ENCODE results near the gene KLK2. TPM values are rescaled to one million over a fixed set of nuclear protein-coding genes. Genes with fewer than 3 reads are reported as not detected.

Gene KLK2
- polyA plus RNA-seq, 1 donor (not counting 4 experiments of a cell fraction or from before 2014, with no cell fraction given) = 0.07 TPM

DNA sequence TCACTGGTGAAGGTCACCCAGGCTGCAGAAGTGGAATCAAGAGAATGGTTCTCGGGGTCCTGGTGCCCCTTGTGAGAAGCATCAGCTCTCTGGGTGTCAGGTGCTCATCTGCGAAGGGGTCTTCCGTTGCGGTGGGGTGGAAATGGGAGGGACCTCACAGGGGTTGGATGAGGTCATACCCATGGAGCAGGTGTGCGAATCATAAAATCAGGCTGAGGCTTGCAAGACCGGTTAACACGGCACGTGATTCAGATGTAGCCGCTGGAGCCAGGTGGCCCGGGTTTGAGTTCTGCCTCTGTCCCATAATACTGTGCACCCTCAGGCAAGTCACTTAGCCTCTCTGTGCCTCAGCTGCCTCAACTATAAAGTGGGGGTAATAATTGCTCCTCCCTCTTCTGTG, 35.9 kb upstream of the KLK2 start:
- peaks cover 20% of the 10 kb centered on the region for H3K4me1 ChIP-seq (ENCODE audit: control insufficient read depth, extremely low read depth, insufficient read depth, low read length)
- H3K36me3 ChIP-seq (ENCODE audit: control insufficient read depth in 2 of 2, extremely low read depth in 1 of 2, insufficient read depth in 2 of 2, low read length in 2 of 2) = no peaks in the 10 kb centered on the region
- H2AFZ ChIP-seq (ENCODE audit: control insufficient read depth, low read length) = no peak overlapping the region
- dilution Hi-C loops (cut with MboI; ENCODE audit: extremely low pct_ligation_motif_present, low sequenced_read_pairs) = no loop called here
- FAIRE-seq (no peak), DNase-seq (ENCODE audit: low read depth, low spot score) (peak; percentile 52)
- no peaks in the 10 kb centered on the region for H3K9me1 ChIP-seq (ENCODE audit: control insufficient read depth, extremely low read depth, insufficient read depth, low read length)
- H3K79me2 ChIP-seq (ENCODE audit: control insufficient read depth, insufficient read depth, low read length) = no peaks in the 10 kb centered on the region
- no peak overlapping the region for H3K4me2 ChIP-seq (ENCODE audit: control insufficient read depth, extremely low read depth, insufficient read depth, low read depth, low read length)
- no peak for TF ChIP-seq EZH2 (IDR thresholded peaks at IDR 0.05; ENCODE audit: low read length)
- TF ChIP-seq, protein P1, sequence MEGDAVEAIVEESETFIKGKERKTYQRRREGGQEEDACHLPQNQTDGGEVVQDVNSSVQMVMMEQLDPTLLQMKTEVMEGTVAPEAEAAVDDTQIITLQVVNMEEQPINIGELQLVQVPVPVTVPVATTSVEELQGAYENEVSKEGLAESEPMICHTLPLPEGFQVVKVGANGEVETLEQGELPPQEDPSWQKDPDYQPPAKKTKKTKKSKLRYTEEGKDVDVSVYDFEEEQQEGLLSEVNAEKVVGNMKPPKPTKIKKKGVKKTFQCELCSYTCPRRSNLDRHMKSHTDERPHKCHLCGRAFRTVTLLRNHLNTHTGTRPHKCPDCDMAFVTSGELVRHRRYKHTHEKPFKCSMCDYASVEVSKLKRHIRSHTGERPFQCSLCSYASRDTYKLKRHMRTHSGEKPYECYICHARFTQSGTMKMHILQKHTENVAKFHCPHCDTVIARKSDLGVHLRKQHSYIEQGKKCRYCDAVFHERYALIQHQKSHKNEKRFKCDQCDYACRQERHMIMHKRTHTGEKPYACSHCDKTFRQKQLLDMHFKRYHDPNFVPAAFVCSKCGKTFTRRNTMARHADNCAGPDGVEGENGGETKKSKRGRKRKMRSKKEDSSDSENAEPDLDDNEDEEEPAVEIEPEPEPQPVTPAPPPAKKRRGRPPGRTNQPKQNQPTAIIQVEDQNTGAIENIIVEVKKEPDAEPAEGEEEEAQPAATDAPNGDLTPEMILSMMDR (optimal IDR thresholded peaks at IDR 0.05 in 1 of 3, IDR thresholded peaks at IDR 0.05 in 1 of 3, conservative IDR thresholded peaks at IDR 0.05 in 1 of 3; ENCODE audit: extremely low read depth in 1 of 3, insufficient read depth in 2 of 3, low read length in 3 of 3) = no peak
- no peak overlapping the region for H3K4me3 ChIP-seq (ENCODE audit: control insufficient read depth in 2 of 3, extremely low read depth in 1 of 3, insufficient read depth in 2 of 3, low read depth in 1 of 3, low read length in 3 of 3)
- no peaks in the 10 kb centered on the region for H3K9me3 ChIP-seq (ENCODE audit: control insufficient read depth, low read depth, low read length)
- H4K20me1 ChIP-seq (ENCODE audit: control insufficient read depth, extremely low read depth, insufficient read depth, low read length) = no peaks in the 10 kb centered on the region
- H3K27me3 ChIP-seq (ENCODE audit: control insufficient read depth, extremely low read depth, insufficient read depth, low read length) = peaks cover 8% of the 10 kb centered on the region
- H3K9ac ChIP-seq (ENCODE audit: control insufficient read depth, extremely low read depth, insufficient read depth, low read length) = no peak overlapping the region
- no peak overlapping the region for H3K27ac ChIP-seq (ENCODE audit: control insufficient read depth, insufficient read depth, low read length)

DNA sequence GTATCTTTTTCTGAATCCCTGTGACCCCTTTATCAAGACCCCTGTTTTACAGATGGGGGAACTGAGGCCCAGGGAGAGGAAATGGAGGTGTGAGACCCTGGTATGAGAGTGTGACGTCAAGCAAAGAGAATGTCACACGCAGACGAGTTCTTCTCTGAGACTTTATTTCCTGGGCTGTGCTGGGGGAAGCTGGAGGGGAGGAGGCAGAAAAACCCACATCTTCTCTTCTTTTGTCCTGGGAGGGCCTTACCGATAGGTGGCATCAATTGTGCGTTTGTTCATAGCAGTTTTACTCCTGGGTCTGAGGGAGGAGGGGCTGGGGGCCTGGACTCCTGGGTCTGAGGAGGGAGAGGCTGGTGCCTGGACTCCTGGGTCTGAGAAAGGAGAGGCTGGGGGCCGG, 35.0 kb upstream of the KLK2 start:
- H3K9ac ChIP-seq (ENCODE audit: control insufficient read depth, extremely low read depth, insufficient read depth, low read length) = no peak overlapping the region
- no peaks in the 10 kb centered on the region for H3K9me1 ChIP-seq (ENCODE audit: control insufficient read depth, extremely low read depth, insufficient read depth, low read length)
- H2AFZ ChIP-seq (ENCODE audit: control insufficient read depth, low read length) = no peak overlapping the region
- DNase-seq (ENCODE audit: low read depth, low spot score) (no peak), FAIRE-seq (no peak)
- H3K27me3 ChIP-seq (ENCODE audit: control insufficient read depth, extremely low read depth, insufficient read depth, low read length) = peaks cover 8% of the 10 kb centered on the region
- H3K4me3 ChIP-seq (ENCODE audit: control insufficient read depth in 2 of 3, extremely low read depth in 1 of 3, insufficient read depth in 2 of 3, low read depth in 1 of 3, low read length in 3 of 3) = no peak overlapping the region
- H3K36me3 ChIP-seq (ENCODE audit: control insufficient read depth in 2 of 2, extremely low read depth in 1 of 2, insufficient read depth in 2 of 2, low read length in 2 of 2) = no peaks in the 10 kb centered on the region
- no peak overlapping the region for H3K27ac ChIP-seq (ENCODE audit: control insufficient read depth, insufficient read depth, low read length)
- TF ChIP-seq EZH2 (IDR thresholded peaks at IDR 0.05; ENCODE audit: low read length) = no peak
- TF ChIP-seq, protein P1 (optimal IDR thresholded peaks at IDR 0.05 in 1 of 3, IDR thresholded peaks at IDR 0.05 in 1 of 3, conservative IDR thresholded peaks at IDR 0.05 in 1 of 3; ENCODE audit: extremely low read depth in 1 of 3, insufficient read depth in 2 of 3, low read length in 3 of 3) = peak in 1 of 3 experiments; percentile 23
- dilution Hi-C loops (cut with MboI; ENCODE audit: extremely low pct_ligation_motif_present, low sequenced_read_pairs) = no loop called here
- H3K4me1 ChIP-seq (ENCODE audit: control insufficient read depth, extremely low read depth, insufficient read depth, low read length) = peaks cover 20% of the 10 kb centered on the region
- H3K79me2 ChIP-seq (ENCODE audit: control insufficient read depth, insufficient read depth, low read length) = no peaks in the 10 kb centered on the region
- H3K9me3 ChIP-seq (ENCODE audit: control insufficient read depth, low read depth, low read length) = no peaks in the 10 kb centered on the region
- H4K20me1 ChIP-seq (ENCODE audit: control insufficient read depth, extremely low read depth, insufficient read depth, low read length) = no peaks in the 10 kb centered on the region
- no peak overlapping the region for H3K4me2 ChIP-seq (ENCODE audit: control insufficient read depth, extremely low read depth, insufficient read depth, low read depth, low read length)

Data from keratinocyte (primary cell).